Epidermal melanocyte (primary cell): ENCODE results near the gene TFB2M.
A peak's percentile ranks its signal among the peaks of the same experiment; 100 is the strongest.

Experiments used
- DNase-seq: peaks from one replicate; pipeline ENCODE4 v3.0.0; 2011; ENCODE audit warnings: low spot score; ENCODE audit not compliant: insufficient read length

The TFB2M gene

GRCh38 chr1:246513619-246514343 is 52.3 kb downstream of the TFB2M start:
- no peak for DNase-seq

- DNase-seq: no peak
Measured at GRCh38 chr1:246513041-246513440, 53.0 kb downstream of the TFB2M start.

- DNase-seq: no peak
Measured at GRCh38 chr1:246512635-246513034, 53.4 kb downstream of the TFB2M start.

- no peak for DNase-seq
Measured at GRCh38 chr1:246512230-246512629, 53.8 kb downstream of the TFB2M start.

GRCh38 chr1:246511203-246511602 is 54.9 kb downstream of the TFB2M start:
- DNase-seq: no peak

- DNase-seq: no peak
Measured at GRCh38 chr1:246510147-246511030, 55.7 kb downstream of the TFB2M start.

GRCh38 chr1:246508897-246509688 is 57.0 kb downstream of the TFB2M start:
- DNase-seq: no peak

GRCh38 chr1:246506674-246507481 is 59.2 kb downstream of the TFB2M start, which contains the start of gene SMYD3:
TSS of gene SMYD3 (minus strand) at chr1:246507279.
- peak; percentile 71 for DNase-seq

GRCh38 chr1:246506367-246506673 is 59.7 kb downstream of the TFB2M start:
- no peak for DNase-seq

- DNase-seq: no peak
Measured at GRCh38 chr1:246503341-246503740, 62.7 kb downstream of the TFB2M start.

- DNase-seq: no peak
Measured at GRCh38 chr1:246497331-246497915, 68.6 kb downstream of the TFB2M start.

GRCh38 chr1:246492611-246493245 is 73.3 kb downstream of the TFB2M start:
- DNase-seq: peak; percentile 54

- DNase-seq: no peak
Measured at GRCh38 chr1:246491551-246492053, 74.5 kb downstream of the TFB2M start.
